Hindlimb muscle (tissue), 1 donor: ENCODE results near the gene AWAT2. TPM values are rescaled to one million over a fixed set of nuclear protein-coding genes. Genes with fewer than 3 reads are reported as not detected.
"Not testable (repeated sequence)": the region's sequence is repeated elsewhere in the genome, so short reads cannot be mapped to it uniquely, and the experiment has no call there.

Experiments used
- DNase-seq: peaks from one replicate; pipeline ENCODE4 v3.0.0-alpha.2; 2013
- polyA plus RNA-seq: library from polyadenylated mRNA; unstranded; fragments of 120-200 nt; gene quantifications from one replicate; pipeline ENCODE4 v1.2.1, GENCODE V29; 2013; ENCODE audit not compliant: insufficient read length

AWAT2 gene
- polyA plus RNA-seq, 1 donor = not detected

DNA sequence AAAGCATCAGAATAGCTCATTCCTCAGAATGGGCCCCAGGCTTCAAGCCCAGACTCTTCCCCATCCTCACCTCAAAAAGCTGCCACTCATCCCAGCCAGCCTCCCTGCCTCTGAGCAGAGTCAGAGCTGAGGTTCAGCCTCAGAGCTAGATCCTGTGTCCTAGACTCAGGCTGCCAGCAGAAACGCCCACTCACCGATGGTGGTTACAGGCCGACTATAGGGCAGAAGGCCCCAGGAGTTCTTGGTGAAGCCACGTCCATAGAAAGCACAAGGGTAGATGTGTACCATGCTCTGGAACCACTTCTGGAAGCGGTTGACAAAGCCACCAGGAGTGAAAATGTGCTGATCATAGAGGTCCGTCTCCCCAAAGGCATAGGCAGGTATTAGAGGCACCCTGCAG, 7.7 kb downstream of the AWAT2 start:
- DNase-seq = no peak

DNA sequence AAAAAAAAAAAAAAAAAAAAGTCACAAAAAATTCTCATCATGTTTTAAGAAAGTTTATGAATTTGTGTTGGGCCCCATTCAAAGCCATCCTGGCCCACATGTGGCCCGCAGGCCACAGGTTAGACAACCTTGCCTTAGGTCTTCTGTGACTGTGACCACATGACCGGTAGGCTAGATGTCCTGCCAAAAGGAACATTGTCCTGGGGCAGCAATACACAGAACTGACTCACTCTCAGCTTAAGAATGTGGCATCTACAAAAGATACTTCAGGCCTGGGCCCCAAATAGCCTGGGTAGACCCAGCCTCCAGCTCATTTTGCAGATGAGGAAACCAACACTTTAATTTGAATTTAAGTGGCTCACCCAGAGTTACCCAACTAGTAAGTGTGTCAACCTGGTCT, 10.0 kb downstream of the AWAT2 start:
- no peak for DNase-seq

DNA sequence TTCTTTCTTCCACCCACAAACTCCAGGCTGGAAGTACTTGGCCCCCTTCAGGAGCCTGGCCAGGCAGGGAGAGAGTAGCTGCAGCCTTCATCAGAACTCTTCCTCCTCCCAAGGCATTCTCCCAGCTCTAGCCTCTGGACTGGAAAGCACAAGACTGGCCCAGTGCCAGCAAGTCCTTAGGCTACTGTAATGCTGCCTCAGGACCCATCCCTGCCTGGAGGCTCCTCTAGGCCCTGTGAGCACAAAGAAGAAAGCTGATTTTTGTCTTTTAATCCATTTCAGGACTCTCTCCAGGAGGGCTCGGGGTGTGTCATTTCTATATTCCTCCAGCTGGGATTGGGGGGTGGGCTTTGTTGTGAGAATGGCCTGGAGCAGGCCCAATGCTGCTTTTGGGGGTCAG, 10.8 kb downstream of the AWAT2 start:
- no peak for DNase-seq

GRCh38 chrX:70038515-70038914, 11.2 kb downstream of the AWAT2 start:
- no peak for DNase-seq

- DNase-seq = no peak
Observed at GRCh38 chrX:70034646-70035045, 15.1 kb downstream of the AWAT2 start.

DNA sequence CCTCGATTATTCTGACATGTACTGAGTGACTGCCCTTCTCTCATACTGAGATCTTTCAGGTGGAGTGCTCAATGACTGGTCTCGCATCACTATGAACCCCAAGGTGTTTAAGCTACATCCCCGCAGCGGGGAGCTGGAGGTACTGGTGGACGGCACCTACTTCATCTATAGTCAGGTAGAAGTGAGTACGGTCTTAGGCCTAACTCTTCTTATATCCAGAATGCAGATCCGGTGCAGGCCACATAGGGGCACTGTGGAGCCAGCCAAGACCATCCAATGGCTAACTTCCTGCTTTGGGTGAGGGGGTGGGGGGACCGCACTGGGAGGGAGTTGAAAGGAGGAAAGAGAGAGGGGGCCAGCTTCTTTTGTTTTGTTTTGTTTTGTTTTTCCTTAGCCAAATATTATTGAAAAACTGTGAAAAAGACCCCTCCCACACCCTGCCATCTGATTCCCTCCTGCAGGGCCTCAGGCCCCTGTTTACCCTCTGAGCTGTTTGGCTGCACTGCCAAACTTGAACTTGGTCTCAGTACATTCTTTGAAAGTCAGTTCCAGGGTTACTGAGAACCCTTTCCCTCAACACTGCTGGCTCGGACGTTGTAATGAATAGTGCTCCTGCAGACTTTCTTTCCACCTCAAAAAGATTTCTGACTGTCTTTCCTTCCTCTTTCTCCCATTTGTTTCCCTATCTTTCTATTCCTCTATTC, 16.2 kb downstream of the AWAT2 start:
- no peak for DNase-seq

- no peak for DNase-seq
Observed at GRCh38 chrX:70032792-70033191, 16.9 kb downstream of the AWAT2 start.

DNA sequence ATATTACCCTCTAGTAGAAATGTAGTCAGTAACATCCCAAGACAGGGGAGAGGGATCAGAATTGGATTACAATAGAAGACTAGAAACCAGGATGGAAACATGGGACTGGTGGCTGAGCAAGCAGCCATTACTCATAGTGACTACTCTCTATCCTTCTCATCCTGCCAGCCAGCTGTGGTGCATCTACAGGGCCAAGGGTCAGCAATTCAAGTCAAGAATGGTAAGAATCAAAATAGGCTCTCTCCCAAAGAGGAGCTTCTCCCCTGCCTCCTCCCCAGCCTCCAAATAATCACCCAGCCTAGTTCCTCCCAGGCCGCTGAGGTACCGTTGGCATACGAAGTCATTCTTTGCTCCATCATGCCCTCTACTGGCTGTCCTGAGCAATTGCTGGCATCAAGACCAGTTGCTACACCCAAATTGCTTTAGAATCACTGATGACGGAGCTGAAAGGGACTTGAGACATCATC, 19.4 kb downstream of the AWAT2 start:
- peak; percentile 46 for DNase-seq

GRCh38 chrX:70029863-70030262, 19.9 kb downstream of the AWAT2 start:
- no peak for DNase-seq

GRCh38 chrX:70026851-70027200, 22.9 kb downstream of the AWAT2 start:
- no peak for DNase-seq

GRCh38 chrX:70026112-70026850, 23.5 kb downstream of the AWAT2 start:
- DNase-seq = no peak

DNA sequence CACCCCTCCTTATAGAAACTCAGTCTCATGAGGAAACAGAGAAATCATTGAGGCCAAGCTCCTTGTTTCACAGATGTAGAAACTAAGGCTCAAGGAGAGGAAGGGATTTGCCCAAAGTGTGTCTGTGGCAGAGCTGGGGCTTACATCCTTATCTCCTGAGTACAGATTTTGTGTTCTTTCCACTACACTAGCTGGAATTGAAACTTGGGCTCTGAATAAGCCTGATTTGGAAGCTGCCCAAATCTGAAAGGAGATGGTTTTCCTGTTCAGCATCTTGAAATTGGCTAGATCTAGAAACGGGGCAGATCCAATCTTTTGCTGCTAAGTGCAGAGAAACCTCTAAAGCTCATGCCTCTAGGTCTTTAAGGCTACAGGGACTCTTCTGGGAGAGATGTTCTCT, 24.3 kb downstream of the AWAT2 start:
- DNase-seq = no peak

DNA sequence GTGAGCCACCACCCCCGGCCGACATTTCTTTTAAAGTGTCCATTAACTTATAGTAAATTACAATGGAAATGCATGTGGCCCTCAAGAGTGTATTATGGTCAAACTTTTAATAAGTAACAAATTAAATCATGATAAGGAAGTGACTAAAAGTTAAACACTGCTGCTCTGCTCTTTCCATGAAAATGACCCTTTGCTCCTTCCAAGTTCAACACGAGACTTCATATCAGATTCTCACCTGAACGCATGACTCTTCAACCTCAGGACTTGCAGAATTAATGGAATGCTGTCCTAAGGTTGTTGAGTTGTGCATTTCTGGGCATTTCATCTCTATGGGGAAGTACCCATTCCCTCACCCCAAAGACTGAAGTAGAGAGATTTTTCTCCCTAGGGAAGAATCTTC, 27.1 kb downstream of the AWAT2 start:
- no peak for DNase-seq

DNA sequence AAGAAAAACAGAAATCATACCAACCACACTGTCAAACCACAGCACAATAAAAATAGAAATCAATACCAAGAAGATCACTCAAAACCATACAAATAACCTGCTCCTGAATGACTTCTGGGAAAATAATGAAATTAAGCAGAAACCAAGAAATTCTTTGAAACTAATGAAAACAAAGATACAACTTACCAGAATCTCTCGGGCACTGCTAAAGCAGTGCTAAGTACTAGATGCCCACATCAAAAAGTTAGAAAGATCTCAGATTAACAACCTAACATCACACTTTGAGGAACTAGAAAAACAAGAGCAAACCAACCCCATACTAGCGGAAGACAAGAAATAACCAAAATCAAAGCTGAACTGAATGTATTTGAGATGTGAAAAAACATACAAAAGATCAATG, 33.2 kb downstream of the AWAT2 start:
- no peak for DNase-seq

DNA sequence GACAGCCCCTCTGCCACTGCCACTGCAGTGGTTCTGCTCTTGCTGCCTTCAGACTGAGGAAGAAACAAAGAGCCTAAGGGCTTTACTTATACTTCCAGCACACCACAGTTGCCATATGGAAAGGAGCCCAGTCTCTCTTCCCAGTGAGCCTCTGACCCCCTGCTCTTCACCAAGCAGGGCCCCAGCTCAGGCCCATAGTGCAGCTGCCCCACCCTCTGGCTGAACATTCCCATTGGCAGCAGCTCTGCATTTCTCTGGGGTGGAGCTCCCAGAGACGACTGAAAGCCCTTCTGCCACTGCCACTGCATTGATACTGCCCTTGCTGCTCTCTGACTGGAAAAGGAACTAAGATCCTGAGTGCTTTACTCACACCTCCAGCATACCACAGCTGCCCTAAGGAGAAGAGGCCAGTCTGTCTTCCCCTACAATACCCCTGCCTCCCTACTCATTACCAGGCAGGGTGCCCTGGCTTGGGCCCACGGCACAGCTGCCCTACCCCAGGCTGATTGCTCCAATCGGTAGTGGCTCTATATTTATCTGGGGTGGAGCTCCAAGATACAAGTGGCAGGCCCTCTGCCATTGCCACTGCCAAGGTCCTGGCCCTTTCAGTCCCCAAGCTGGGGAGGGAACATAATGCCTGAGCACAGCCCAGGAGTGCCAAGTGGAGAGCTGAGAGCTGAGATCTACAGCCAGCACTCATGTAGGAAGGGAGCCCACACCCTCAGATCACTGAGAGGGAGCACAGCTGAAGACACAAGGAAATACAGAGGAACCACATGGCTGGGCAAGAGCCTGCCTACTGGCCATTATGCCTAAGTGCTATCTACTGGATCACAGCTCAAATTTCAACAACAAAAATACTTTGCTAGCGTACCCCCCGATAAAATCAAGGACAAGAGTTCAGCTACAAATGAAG, 36.0 kb downstream of the AWAT2 start:
- DNase-seq = no peak

DNA sequence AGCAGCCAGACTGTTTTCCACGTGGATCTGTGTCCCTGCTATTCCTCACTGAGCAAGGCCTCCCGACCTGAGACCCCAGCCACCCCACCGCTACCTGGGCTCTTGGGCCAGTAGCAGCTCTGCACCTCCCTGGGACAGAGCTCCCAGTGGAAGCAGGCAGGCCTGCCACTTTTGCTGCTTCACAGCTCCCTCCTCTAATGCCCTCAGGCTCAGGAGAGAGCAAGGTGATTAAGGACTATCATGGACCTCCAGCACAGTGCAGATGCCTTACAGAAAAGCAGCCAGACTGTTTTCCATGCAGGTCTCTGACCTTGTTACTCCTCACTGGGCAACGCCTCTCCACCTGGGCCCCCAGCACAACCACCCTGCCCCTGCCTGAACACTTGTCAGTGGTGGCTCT, 37.0 kb downstream of the AWAT2 start:
- DNase-seq = no peak

DNA sequence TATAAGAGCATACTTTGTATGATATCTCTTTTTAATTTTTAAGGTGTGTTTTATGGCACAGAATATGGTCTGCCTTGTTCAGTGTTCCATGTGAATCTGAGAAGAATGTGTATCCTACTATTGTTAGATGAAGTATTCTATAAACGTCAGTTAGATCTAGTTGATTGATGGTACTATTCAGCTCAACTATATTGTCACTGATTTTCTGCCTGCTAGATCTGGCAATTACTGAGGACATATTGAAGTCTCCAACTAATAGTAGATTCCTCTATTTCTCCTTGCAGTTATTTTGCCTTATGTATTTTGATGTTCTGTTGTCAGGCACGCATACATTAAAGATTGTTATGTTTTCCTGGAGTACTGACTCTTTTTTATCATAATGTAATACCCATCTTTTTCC, 39.8 kb downstream of the AWAT2 start:
- DNase-seq = no peak

DNA sequence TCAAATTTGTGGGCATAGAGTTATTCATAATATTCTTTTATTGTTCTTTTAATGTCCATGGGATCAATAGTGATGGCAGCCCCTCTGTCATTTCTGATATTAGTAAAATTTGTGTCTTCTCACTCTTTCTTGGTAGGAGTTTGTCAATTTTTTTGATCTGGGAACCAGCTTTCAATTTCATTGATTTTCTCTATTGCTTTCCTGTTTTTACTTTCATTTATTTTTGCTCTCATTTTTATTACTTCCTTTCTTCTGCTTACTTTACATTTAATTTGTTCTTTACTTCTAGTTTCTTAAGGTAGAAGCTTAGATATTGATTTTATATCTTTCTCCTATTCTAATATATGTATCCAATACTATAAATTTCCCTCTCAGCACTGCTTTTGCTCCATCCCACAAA, 40.7 kb downstream of the AWAT2 start:
- DNase-seq = no peak

GRCh38 chrX:70007946-70008345, 41.8 kb downstream of the AWAT2 start:
- no peak for DNase-seq

GRCh38 chrX:70001708-70002341, 47.9 kb downstream of the AWAT2 start:
- DNase-seq = no peak

DNA sequence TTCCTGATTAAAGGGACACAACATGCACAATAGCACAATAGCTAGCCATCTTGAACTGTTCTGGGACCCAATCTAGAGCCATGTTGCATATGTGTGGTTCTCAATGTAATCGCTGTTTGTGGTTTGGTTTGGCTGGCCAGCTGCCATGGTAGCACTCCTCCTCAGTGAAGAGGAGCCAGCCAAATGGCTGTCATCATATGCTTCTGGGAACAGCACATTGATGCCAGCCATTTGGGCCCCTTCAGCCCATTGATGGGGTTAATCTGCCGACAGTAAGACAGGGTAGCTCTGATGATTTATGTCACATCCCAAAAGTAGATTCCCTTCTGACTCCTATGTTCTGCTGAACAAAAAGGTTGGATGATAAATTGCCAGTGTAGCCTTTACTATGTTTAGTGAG, 48.5 kb downstream of the AWAT2 start:
- no peak for DNase-seq

- not testable (repeated sequence) for DNase-seq
Observed at GRCh38 chrX:69998299-69998698, 51.4 kb downstream of the AWAT2 start.

DNA sequence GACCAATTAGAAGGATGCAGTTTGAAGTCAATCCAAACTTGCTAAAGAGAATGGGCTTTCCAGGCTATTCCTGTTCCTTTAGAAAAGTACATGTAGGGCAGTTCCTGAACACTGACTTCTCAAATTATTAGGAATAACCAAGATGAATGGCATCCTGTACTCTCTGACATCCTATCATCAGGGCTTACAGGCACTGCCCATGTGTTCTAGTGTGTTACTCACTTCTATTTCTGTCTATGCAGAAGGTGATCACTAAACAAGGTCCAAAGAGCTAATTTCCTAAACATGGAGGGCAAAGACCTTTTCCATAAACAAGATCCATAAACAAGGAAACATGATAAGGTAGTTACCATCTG, 53.6 kb downstream of the AWAT2 start:
- DNase-seq = no peak
